Measurements from ENCODE around the gene FAM171A2.
A peak's percentile ranks its signal among the peaks of the same experiment; 100 is the strongest.

FAM171A2 gene

DNA sequence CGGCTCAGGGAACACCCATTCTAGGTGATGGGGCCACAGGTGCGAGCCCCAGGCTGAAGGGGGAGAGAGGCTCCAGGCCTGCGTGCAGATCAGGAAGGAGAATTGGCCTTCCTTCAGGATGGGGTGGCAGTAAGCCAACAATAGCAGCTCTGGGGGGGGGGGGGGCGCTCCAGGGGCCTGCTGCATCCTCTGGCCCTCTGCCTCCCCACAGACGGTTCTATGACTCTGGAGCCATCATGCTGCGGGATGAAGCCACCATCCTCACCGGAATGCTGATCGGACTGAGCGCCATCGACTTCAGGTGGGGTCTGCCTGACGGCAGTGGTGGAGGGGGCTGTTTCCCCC lies 49.2 kb downstream of the FAM171A2 start:
- no peak for TF ChIP-seq ZNF274 (IDR thresholded peaks at IDR 0.05; ENCODE audit: low read depth, low read length)
- no peak for TF ChIP-seq SUZ12 (IDR thresholded peaks at IDR 0.05; ENCODE audit: extremely low read depth, insufficient read depth, insufficient read length)
- TF ChIP-seq YY1 (IDR thresholded peaks at IDR 0.05; ENCODE audit: insufficient read depth, insufficient read length) = no peak
- H3K4me3 ChIP-seq (ENCODE audit: insufficient read length, low read depth) = peak overlapping the region; percentile 38
- peaks cover 39% of the 10 kb centered on the region for H3K4me1 ChIP-seq (ENCODE audit: insufficient read depth, insufficient read length)
- no peak for DNase-seq (ENCODE audit: low read depth, low spot score)
- peak overlapping the region; percentile 71 for H3K9ac ChIP-seq (ENCODE audit: insufficient read length, low read depth)
- peaks cover 12% of the 10 kb centered on the region for H3K36me3 ChIP-seq (ENCODE audit: insufficient read depth, insufficient read length, low read length)
- no peaks in the 10 kb centered on the region for H3K9me3 ChIP-seq (ENCODE audit: insufficient read depth, low read length)
- H3K27me3 ChIP-seq (ENCODE audit: insufficient read depth, insufficient read length) = peaks cover 27% of the 10 kb centered on the region

- H3K9me3 ChIP-seq (ENCODE audit: insufficient read depth, low read length) = no peaks in the 10 kb centered on the region
- no peak for DNase-seq (ENCODE audit: low read depth, low spot score)
- H3K9ac ChIP-seq (ENCODE audit: insufficient read length, low read depth) = no peak overlapping the region
- H3K4me1 ChIP-seq (ENCODE audit: insufficient read depth, insufficient read length) = peaks cover 44% of the 10 kb centered on the region
- peaks cover 8% of the 10 kb centered on the region for H3K36me3 ChIP-seq (ENCODE audit: insufficient read depth, insufficient read length, low read length)
- TF ChIP-seq YY1 (IDR thresholded peaks at IDR 0.05; ENCODE audit: insufficient read depth, insufficient read length) (no peak), SUZ12 (IDR thresholded peaks at IDR 0.05; ENCODE audit: extremely low read depth, insufficient read depth, insufficient read length) (no peak), ZNF274 (IDR thresholded peaks at IDR 0.05; ENCODE audit: low read depth, low read length) (no peak)
- H3K4me3 ChIP-seq (ENCODE audit: insufficient read length, low read depth) = no peak overlapping the region
- peaks cover 32% of the 10 kb centered on the region for H3K27me3 ChIP-seq (ENCODE audit: insufficient read depth, insufficient read length)
Measured at GRCh38 chr17:44314031-44314430, 49.6 kb downstream of the FAM171A2 start.

- Histone ChIP-seq H3K4me3 (ENCODE audit: insufficient read length, low read depth) (no peak overlapping the region), H3K4me1 (ENCODE audit: insufficient read depth, insufficient read length) (peaks cover 38% of the 10 kb centered on the region), H3K27me3 (ENCODE audit: insufficient read depth, insufficient read length) (peaks cover 33% of the 10 kb centered on the region), H3K36me3 (ENCODE audit: insufficient read depth, insufficient read length, low read length) (no peaks in the 10 kb centered on the region), H3K9ac (ENCODE audit: insufficient read length, low read depth) (no peak overlapping the region), H3K9me3 (ENCODE audit: insufficient read depth, low read length) (no peaks in the 10 kb centered on the region)
- TF ChIP-seq SUZ12 (IDR thresholded peaks at IDR 0.05; ENCODE audit: extremely low read depth, insufficient read depth, insufficient read length) = no peak
- no peak for TF ChIP-seq ZNF274 (IDR thresholded peaks at IDR 0.05; ENCODE audit: low read depth, low read length)
- TF ChIP-seq YY1 (IDR thresholded peaks at IDR 0.05; ENCODE audit: insufficient read depth, insufficient read length) = no peak
- DNase-seq (ENCODE audit: low read depth, low spot score) = no peak
Measured at GRCh38 chr17:44312396-44313104, 51.1 kb downstream of the FAM171A2 start.

- H3K27me3 ChIP-seq (ENCODE audit: insufficient read depth, insufficient read length) = peaks cover 39% of the 10 kb centered on the region
- TF ChIP-seq SUZ12 (IDR thresholded peaks at IDR 0.05; ENCODE audit: extremely low read depth, insufficient read depth, insufficient read length) (no peak), ZNF274 (IDR thresholded peaks at IDR 0.05; ENCODE audit: low read depth, low read length) (no peak), YY1 (IDR thresholded peaks at IDR 0.05; ENCODE audit: insufficient read depth, insufficient read length) (no peak)
- peaks cover 43% of the 10 kb centered on the region for H3K4me1 ChIP-seq (ENCODE audit: insufficient read depth, insufficient read length)
- H3K9me3 ChIP-seq (ENCODE audit: insufficient read depth, low read length) = no peaks in the 10 kb centered on the region
- H3K36me3 ChIP-seq (ENCODE audit: insufficient read depth, insufficient read length, low read length) = no peaks in the 10 kb centered on the region
- no peak for DNase-seq (ENCODE audit: low read depth, low spot score)
- peak overlapping the region; percentile 18 for H3K9ac ChIP-seq (ENCODE audit: insufficient read length, low read depth)
- H3K4me3 ChIP-seq (ENCODE audit: insufficient read length, low read depth) = no peak overlapping the region
Measured at GRCh38 chr17:44311562-44312181, 52.0 kb downstream of the FAM171A2 start.

GRCh38 chr17:44310609-44311376 lies 52.9 kb downstream of the FAM171A2 start:
- no peaks in the 10 kb centered on the region for H3K36me3 ChIP-seq (ENCODE audit: insufficient read depth, insufficient read length, low read length)
- H3K4me1 ChIP-seq (ENCODE audit: insufficient read depth, insufficient read length) = peaks cover 40% of the 10 kb centered on the region
- TF ChIP-seq YY1 (IDR thresholded peaks at IDR 0.05; ENCODE audit: insufficient read depth, insufficient read length) = no peak
- TF ChIP-seq ZNF274 (IDR thresholded peaks at IDR 0.05; ENCODE audit: low read depth, low read length) = no peak
- peaks cover 37% of the 10 kb centered on the region for H3K27me3 ChIP-seq (ENCODE audit: insufficient read depth, insufficient read length)
- H3K4me3 ChIP-seq (ENCODE audit: insufficient read length, low read depth) = no peak overlapping the region
- DNase-seq (ENCODE audit: low read depth, low spot score) = no peak
- H3K9me3 ChIP-seq (ENCODE audit: insufficient read depth, low read length) = no peaks in the 10 kb centered on the region
- no peak overlapping the region for H3K9ac ChIP-seq (ENCODE audit: insufficient read length, low read depth)

DNA sequence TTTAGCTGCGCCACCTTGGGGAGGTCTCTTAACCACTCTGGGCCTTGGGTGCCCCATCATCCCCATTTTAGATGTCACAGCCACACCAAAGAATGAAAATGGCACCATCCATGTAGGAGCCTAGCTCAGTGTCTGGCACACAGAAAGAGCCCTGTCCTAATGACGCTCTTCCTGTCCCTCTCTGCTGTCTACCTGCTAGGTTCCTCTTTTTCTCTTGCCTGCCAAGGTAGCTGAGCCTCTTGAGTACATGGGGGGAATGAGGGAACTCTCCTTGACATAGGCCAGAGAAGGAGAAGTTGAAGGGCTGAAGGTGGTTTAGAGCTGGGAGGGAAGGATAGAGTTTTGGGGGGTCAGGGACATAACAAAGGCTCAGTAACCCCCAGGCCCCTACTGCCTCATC lies 53.5 kb downstream of the FAM171A2 start:
- H3K9me3 ChIP-seq (ENCODE audit: insufficient read depth, low read length) = no peaks in the 10 kb centered on the region
- H3K27me3 ChIP-seq (ENCODE audit: insufficient read depth, insufficient read length) = peaks cover 32% of the 10 kb centered on the region
- TF ChIP-seq YY1 (IDR thresholded peaks at IDR 0.05; ENCODE audit: insufficient read depth, insufficient read length) (no peak), ZNF274 (IDR thresholded peaks at IDR 0.05; ENCODE audit: low read depth, low read length) (no peak), SUZ12 (IDR thresholded peaks at IDR 0.05; ENCODE audit: extremely low read depth, insufficient read depth, insufficient read length) (no peak)
- H3K36me3 ChIP-seq (ENCODE audit: insufficient read depth, insufficient read length, low read length) = no peaks in the 10 kb centered on the region
- no peak overlapping the region for H3K4me3 ChIP-seq (ENCODE audit: insufficient read length, low read depth)
- peaks cover 36% of the 10 kb centered on the region for H3K4me1 ChIP-seq (ENCODE audit: insufficient read depth, insufficient read length)
- no peak overlapping the region for H3K9ac ChIP-seq (ENCODE audit: insufficient read length, low read depth)
- no peak for DNase-seq (ENCODE audit: low read depth, low spot score)

DNA sequence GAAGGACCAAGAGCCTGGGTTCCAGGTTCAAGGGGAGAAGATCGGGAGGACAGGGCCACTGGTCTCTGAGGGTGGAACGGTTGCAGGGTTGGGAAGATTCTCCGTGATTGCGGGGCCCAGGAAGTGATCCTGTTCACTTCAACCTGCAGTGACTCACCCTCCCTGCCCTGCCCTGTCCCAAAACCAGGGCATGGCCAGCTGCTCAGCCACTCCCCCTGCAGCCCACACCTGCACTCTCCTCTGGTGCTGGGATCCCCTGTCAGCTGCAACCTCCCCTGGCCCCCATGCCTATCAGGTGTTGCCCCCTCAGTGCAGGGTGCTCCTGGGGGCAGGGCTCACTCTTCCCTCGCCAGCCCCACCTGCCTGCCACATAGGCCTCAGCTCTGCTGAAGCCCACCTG lies 54.2 kb downstream of the FAM171A2 start:
- no peak for DNase-seq (ENCODE audit: low read depth, low spot score)
- no peak for TF ChIP-seq ZNF274 (IDR thresholded peaks at IDR 0.05; ENCODE audit: low read depth, low read length)
- no peak for TF ChIP-seq YY1 (IDR thresholded peaks at IDR 0.05; ENCODE audit: insufficient read depth, insufficient read length)
- H3K9ac ChIP-seq (ENCODE audit: insufficient read length, low read depth) = no peak overlapping the region
- H3K27me3 ChIP-seq (ENCODE audit: insufficient read depth, insufficient read length) = peaks cover 25% of the 10 kb centered on the region
- H3K36me3 ChIP-seq (ENCODE audit: insufficient read depth, insufficient read length, low read length) = no peaks in the 10 kb centered on the region
- no peaks in the 10 kb centered on the region for H3K9me3 ChIP-seq (ENCODE audit: insufficient read depth, low read length)
- H3K4me1 ChIP-seq (ENCODE audit: insufficient read depth, insufficient read length) = peaks cover 36% of the 10 kb centered on the region
- H3K4me3 ChIP-seq (ENCODE audit: insufficient read length, low read depth) = no peak overlapping the region
